AG10803 (cell line): ENCODE data around the gene KIAA1755.
A peak's percentile ranks its signal among the peaks of the same experiment; 100 is the strongest.

Experiments
- DNase-seq: peaks from one replicate; pipeline ENCODE4 v3.0.0; 2010; ENCODE audit warnings: low read depth
- H3K4me3 ChIP-seq: 2 replicates; pipeline ENCODE4 v1.5.1; 2011; ENCODE audit warnings: mild to moderate bottlenecking, low read length, control low read depth
- TF ChIP-seq, protein P1 (sequence below): conservative IDR thresholded peaks from 2 replicates; pipeline ENCODE4 v1.5.1; 2011; ENCODE audit warnings: mild to moderate bottlenecking, low read length, control low read depth, inconsistent platforms

The KIAA1755 gene

DNA sequence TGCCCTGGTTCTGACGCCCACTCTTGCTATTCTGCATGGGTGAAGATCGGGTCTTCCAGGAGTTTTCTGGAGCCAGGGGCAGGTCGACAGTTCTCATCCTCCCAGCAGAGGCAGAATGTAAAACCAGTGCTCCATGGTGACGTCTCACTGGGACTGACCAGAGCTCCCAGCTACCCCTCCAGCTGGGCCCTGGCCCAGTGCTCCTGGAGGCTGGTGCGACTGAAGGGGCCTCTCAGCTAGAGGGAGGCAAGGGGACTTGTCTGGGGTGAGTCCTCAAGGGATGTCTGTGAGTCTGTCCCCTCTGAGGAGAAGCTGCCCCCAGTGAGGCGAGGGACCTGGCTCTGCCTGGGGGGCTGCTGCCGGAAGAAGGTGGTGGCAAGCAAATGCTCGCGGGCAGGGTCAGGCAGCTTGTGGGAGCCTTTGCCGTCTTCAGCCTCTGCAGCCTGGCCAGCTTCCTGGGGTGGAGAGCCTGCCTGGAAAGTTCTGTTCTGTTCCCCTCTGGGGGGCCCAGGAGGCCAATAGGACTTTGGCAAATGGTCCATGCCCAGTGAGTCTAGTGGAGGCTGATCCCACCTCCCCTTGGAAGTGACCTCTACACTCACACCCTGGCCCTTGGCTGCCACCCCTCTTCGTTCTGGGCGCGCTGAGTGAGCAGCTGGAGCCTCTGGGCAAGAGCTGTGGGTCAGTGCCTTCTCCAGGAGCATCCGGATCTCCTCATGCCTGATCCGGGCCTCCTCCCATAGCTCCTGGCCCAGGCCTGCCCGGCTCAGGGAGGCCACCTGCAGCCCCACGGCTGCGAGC lies 47.5 kb downstream of the KIAA1755 start:
- no peak overlapping the region for H3K4me3 ChIP-seq
- TF ChIP-seq, protein P1, sequence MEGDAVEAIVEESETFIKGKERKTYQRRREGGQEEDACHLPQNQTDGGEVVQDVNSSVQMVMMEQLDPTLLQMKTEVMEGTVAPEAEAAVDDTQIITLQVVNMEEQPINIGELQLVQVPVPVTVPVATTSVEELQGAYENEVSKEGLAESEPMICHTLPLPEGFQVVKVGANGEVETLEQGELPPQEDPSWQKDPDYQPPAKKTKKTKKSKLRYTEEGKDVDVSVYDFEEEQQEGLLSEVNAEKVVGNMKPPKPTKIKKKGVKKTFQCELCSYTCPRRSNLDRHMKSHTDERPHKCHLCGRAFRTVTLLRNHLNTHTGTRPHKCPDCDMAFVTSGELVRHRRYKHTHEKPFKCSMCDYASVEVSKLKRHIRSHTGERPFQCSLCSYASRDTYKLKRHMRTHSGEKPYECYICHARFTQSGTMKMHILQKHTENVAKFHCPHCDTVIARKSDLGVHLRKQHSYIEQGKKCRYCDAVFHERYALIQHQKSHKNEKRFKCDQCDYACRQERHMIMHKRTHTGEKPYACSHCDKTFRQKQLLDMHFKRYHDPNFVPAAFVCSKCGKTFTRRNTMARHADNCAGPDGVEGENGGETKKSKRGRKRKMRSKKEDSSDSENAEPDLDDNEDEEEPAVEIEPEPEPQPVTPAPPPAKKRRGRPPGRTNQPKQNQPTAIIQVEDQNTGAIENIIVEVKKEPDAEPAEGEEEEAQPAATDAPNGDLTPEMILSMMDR = no peak
- no peak for DNase-seq

DNA sequence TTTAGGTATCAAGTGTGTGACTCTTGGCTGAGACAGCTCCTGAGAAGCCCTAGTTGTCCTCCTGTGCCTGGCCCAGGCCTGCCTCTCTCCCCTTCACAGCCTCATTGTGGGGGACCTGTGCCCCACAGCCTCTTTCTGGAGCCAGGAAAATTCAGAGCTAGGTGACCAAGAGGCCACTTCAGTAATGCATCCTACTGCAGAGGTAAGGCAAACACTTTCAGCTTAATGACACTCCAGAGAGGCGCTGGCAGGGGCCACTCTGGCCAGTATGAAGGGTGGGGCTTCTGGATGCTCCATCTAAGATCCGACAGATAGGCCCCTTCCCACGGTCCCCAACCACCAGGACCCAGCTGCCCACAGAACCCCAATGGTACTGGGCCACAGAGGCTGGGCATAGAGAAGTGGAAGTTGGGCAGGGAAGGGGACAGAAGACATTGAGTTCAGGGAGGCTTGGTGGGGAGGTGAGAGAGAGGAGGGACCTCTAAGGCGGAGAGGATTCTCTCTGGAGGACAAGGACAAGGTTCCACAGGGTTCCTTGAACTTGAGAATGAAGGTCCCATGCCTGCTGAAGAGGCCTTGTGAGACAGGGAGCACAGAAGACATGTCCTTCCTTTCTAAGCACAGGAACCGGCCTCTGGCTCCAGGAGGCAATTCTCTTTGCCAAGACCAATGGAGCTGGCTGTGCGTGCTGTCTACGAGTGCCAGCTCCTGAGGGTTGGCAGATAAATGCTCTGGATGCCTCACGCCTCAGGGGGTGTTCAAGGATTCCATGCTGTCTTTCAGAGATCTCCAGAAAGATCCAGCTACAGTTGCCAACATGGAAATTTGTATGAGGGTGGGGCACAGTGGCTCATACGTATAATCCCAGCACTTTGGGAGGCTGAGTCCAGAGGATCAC lies 49.1 kb downstream of the KIAA1755 start:
- TF ChIP-seq, protein P1 = no peak
- no peak overlapping the region for H3K4me3 ChIP-seq
- DNase-seq = peak; percentile 61

DNA sequence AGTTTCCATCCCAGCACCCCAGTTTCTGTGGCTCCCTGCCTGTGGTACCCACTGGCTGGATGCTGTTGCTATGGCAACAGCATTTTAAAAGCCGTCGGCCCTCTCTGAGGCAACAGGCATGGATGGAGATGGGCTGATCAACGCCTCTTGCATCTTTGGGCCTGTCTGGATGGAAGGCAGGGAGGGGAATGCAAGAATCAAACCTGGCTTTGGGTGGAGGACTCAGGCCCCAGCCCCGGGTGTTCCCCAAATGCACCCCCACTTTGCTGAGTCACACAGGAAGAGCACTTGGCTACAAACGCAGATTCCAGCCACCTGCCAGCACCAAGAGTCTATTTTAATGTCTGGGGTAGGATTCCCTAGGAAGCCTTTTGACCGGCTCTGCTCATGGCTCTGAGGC lies 49.8 kb downstream of the KIAA1755 start:
- DNase-seq = peak; percentile 34
- no peak overlapping the region for H3K4me3 ChIP-seq
- TF ChIP-seq, protein P1 = no peak

DNA sequence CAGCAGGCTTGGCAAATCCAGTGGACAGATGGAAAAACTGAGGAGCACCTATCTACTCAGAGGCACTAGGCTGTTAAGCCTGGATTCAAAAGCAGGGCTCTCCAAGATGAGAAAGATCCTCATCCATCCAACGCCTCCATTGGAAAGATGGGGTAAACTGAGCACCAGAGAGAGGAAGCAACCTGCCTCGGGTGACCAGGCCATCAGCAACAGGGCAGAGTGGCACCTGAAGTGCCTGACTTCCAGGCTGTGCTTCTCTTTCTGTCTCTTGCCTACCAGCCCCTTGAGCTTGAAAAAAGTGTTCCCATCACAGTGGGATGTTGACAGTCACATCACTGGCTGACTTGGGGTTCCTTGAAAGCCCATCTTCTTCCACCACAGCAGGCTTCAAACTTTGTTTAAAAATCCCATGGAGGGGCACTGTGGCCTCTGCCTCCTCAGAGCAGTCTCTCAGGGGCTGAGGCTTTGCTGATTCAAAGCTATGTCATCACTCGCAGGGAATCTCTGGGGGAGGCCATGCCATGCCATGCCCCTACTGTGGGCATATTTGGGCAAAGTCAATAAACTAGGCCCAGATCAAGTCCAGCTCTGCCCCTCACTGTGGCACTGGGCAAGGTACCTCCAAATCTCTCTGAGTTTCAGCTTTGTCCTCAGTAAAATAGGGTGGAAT lies 50.7 kb downstream of the KIAA1755 start:
- TF ChIP-seq, protein P1 = no peak
- no peak overlapping the region for H3K4me3 ChIP-seq
- DNase-seq = no peak

DNA sequence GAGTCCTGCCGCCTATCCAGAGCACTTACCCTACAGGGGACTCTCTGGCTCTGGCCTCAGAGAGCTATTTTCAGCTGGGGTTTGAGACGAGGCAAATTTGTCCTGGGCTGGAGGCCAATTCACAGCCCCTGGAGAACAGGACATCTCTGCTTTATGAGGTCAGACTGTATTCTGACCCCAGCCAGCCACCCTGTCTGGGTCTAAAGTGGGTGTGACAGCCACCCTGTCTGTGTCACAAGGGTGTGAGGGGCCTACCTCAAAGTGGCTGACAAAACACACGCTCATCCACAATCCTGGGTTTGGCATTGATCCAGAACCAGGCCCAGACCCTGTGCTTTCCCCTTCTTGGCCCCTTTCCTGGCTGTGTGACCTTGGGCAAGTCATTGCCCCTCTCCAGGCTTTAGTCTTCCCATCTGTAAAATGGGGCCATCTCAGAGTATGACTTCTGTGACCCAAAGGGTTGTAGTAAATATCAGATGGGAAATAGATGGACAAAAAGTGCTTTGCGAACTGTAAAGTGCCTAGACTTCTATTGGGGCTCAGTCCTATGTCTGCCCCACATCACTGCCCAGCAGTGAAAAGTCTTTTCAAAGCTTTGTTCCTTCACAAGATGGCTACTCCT lies 51.4 kb downstream of the KIAA1755 start:
- no peak for DNase-seq
- TF ChIP-seq, protein P1 = no peak
- no peak overlapping the region for H3K4me3 ChIP-seq

DNA sequence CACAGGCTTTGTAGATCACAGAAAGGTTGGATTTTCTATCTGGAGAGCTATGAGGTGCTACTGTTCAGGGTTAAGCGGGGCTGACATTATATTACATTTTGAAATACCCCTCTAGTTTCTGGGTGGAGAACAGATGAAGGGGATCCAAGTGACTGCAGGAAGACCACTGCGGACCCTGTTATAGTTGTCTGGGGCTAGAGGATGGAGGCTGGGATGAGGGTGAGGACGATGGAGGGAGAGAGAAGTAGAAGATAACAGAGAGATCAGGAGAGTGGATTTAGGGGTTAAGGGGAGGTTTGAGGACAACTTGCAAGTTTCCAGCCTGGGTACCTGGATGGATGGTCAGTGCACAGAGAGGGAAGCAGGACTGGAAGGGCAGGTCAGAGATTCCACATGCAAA lies 52.0 kb downstream of the KIAA1755 start:
- no peak for DNase-seq
- TF ChIP-seq, protein P1 = no peak
- H3K4me3 ChIP-seq = no peak overlapping the region
